Common myeloid progenitor, CD34-positive (primary cell): ENCODE measurements around the gene SH3TC2.
"Not testable (repeated sequence)": the region's sequence is repeated elsewhere in the genome, so short reads cannot be mapped to it uniquely, and the experiment has no call there.

Source experiments
- CTCF ChIA-PET: fragments of 350-600 bp; sonication (Branson Sonifier 250); formaldehyde crosslinking; loops from one replicate; lab custom pipeline; 2021; ENCODE audit warnings: antibody characterized with exemption; lab: Charles Lee
- POLR2A ChIA-PET: fragments of 350-600 bp; sonication (Branson Sonifier 250); formaldehyde crosslinking; loops from one replicate; lab custom pipeline; 2021; ENCODE audit warnings: antibody characterized with exemption; lab: Charles Lee
- DNase-seq, 3 donors: peaks; one replicate each; pipeline versions ENCODE4 v3.0.0 to v3.0.0-alpha.2; 2013
- H3K27ac ChIP-seq, 2 experiments: 1 replicate in 1 of 2; 2 replicates in 1 of 2; pipeline ENCODE4 v1.7.0; 2013; ENCODE audit warnings: inconsistent platforms in 2 of 2, low read length in 2 of 2, mild to moderate bottlenecking in 2 of 2, low read depth in 1 of 2, moderate library complexity in 1 of 2; ENCODE audit not compliant: severe bottlenecking in 2 of 2, insufficient read depth in 1 of 2, poor library complexity in 1 of 2
- H3K27me3 ChIP-seq, 5 experiments: replicated peaks in 2 of 5; 1 replicate in 3 of 5; 2 replicates in 2 of 5; pipeline versions ENCODE4 v1.6.1 to v1.7.0; 2013; ENCODE audit warnings: low read length in 4 of 5, mild to moderate bottlenecking in 2 of 5, moderate library complexity in 2 of 5, inconsistent platforms in 1 of 5; ENCODE audit not compliant: insufficient read depth in 5 of 5, control insufficient read depth in 4 of 5
- H3K36me3 ChIP-seq, 4 experiments: 1 replicate in 2 of 4; 2 replicates in 2 of 4; pipeline versions ENCODE4 v1.6.1 to v1.7.0; 2013; ENCODE audit warnings: low read length in 3 of 4, control low read depth in 1 of 4, mild to moderate bottlenecking in 1 of 4; ENCODE audit not compliant: control insufficient read depth in 4 of 4, insufficient read depth in 4 of 4
- H3K4me1 ChIP-seq, 4 experiments: 1 replicate in 3 of 4; 2 replicates in 1 of 4; pipeline versions ENCODE4 v1.6.1 to v1.7.1; 2013; ENCODE audit warnings: low read length in 3 of 4, mild to moderate bottlenecking in 3 of 4, control low read depth in 1 of 4, inconsistent platforms in 1 of 4, moderate library complexity in 1 of 4; ENCODE audit not compliant: control insufficient read depth in 4 of 4, insufficient read depth in 4 of 4; ENCODE audit errors: control extremely low read depth in 1 of 4
- H3K4me3 ChIP-seq, 7 experiments: 1 replicate in 4 of 7; 2 replicates in 3 of 7; pipeline versions ENCODE4 v1.5.1 to v1.7.0; 2013; ENCODE audit warnings: mild to moderate bottlenecking in 7 of 7, low read length in 6 of 7, moderate library complexity in 6 of 7, inconsistent platforms in 2 of 7, low read depth in 2 of 7, control low read depth in 1 of 7; ENCODE audit not compliant: insufficient read depth in 4 of 7, control insufficient read depth in 1 of 7; ENCODE audit errors: extremely low read depth in 1 of 7
- H3K9me3 ChIP-seq, 5 experiments: 1 replicate in 4 of 5; 2 replicates in 1 of 5; pipeline versions ENCODE4 v1.6.1 to v1.7.1; 2013; ENCODE audit warnings: low read length in 4 of 5, mild to moderate bottlenecking in 2 of 5, inconsistent platforms in 1 of 5, low read depth in 1 of 5, moderate library complexity in 1 of 5; ENCODE audit not compliant: control insufficient read depth in 4 of 5, insufficient read depth in 2 of 5; ENCODE audit errors: control extremely low read depth in 1 of 5
- WGBS: methylation state at CpG from one replicate; pipeline ENCODE4 v1.1.5; 2013; ENCODE audit not compliant: insufficient coverage; 5-methylcytosine and 5-hydroxymethylcytosine counted together

The SH3TC2 gene

DNA sequence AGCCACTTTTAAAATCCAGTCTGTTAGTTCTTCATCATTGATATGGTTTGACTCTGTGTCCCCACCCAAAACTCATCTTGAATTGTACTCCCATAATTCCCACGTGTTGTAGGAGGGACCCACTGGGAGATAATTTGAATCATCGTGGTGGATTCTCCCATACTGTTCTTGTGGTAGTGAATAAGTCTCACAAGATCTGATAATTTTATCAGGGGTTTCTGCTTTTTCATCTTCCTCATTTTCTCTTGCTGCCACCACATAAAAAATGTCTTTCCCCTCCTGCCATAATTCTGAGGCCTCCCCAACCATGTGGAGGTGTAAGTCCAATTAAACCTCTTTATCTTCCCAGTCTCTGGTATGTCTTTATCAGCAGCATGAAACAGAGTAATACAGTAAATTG is 26.9 kb upstream of the SH3TC2 start:
- Histone ChIP-seq H3K4me3 (no peak overlapping the region), H3K9me3 (peaks cover 0 to 3% (median 1%) of the 10 kb centered on the region in 5 experiments), H3K36me3 (no peaks in the 10 kb centered on the region), H3K4me1 (peaks cover 0 to 9% (median 0%) of the 10 kb centered on the region in 4 experiments), H3K27me3 (no peaks in the 10 kb centered on the region), H3K27ac (no peak overlapping the region)
- ChIA-PET POLR2A (no interaction called here), CTCF (no interaction called here)
- no CpG with 5 or more reads among the region's 2 CpGs for WGBS
- DNase-seq: peak in 2 of 3 donors; percentile 69 to 81

DNA sequence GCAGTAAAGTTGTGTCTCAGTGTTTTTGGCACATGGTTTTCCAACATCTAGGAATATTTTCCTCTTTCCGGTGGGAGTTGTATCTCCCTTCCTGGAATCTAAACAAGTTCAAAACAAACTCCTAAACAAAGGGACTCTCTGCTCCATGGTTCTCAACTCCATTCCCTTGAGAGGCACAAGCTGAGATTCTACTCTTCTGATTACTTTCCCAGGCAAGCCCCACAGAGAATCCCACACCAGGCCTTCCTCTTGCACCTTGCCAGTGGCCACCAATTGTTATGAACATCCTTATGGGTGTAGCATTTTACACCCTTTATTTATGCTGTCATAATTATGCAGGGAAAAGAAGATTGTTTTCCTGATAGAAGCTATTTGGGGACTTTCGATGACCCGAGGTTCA is 25.8 kb upstream of the SH3TC2 start:
- WGBS: 100% methylated on average over 3 of the region's 3 CpGs

DNA sequence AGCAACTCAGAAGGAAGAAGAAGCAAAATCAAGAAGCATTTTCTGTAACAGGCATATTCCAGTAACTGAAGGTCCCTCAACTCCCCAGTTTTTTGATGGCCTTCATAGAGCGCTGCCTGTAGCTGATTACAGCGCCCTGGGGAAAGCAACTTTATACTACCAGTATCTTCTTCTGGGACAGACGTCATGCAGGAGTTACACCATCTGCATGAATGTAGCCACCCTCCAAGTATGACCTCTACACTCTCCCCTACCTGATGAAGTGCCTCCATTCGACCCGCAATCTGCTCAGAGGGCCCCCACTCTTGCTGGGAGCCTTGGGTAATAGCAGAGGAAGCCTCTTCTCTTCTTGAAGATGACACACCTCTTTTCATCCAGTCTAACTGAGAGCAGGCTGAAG is 21.0 kb upstream of the SH3TC2 start:
- DNase-seq: no peak
- POLR2A ChIA-PET: no interaction called here
- Histone ChIP-seq H3K36me3 (no peaks in the 10 kb centered on the region), H3K27ac (no peak overlapping the region), H3K27me3 (no peaks in the 10 kb centered on the region), H3K4me3 (no peak overlapping the region), H3K9me3 (peaks cover 0 to 1% (median 0%) of the 10 kb centered on the region in 5 experiments), H3K4me1 (peaks cover 0 to 4% (median 1%) of the 10 kb centered on the region in 4 experiments)
- WGBS: 80% methylated on average over 5 of the region's 5 CpGs
- CTCF ChIA-PET: no interaction called here

More for the DNA sequence above, 25.8 kb upstream of the SH3TC2 start:
- peaks cover 0 to 7% (median 0%) of the 10 kb centered on the region in 4 experiments for H3K4me1 ChIP-seq
- ChIA-PET POLR2A (no interaction called here), CTCF (interaction anchor here (0.8 kb wide), 1 partner anchor 54 kb away, joined by 3 read pairs; no protein-coding TSS in a partner anchor)
- no peak for DNase-seq
- H3K27ac ChIP-seq: no peak overlapping the region
- no peak overlapping the region for H3K4me3 ChIP-seq
- no peaks in the 10 kb centered on the region for H3K27me3 ChIP-seq
- peaks cover 0 to 3% (median 1%) of the 10 kb centered on the region in 5 experiments for H3K9me3 ChIP-seq
- H3K36me3 ChIP-seq: no peaks in the 10 kb centered on the region

DNA sequence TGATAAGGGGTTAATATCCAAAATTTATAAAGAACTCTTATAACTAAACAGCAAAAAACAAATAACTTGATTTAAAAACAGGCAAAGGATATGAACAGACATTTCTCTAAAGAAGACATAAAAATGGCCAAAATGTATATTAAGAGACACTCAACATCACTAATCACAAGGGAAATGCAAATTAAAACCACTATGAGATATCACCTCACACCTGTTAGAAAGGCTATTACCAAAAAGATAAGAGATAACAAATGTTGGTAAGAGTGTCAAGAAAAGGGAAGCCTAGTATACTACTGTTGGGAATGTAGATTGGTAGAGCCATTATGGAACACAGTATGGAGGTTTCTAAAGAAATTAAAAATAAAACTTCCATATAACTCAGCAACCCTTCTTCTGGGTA is 19.4 kb upstream of the SH3TC2 start:
- no peaks in the 10 kb centered on the region for H3K27me3 ChIP-seq
- H3K4me3 ChIP-seq: no peak overlapping the region
- DNase-seq: no peak
- no peak overlapping the region for H3K27ac ChIP-seq
- H3K4me1 ChIP-seq: peaks cover 0 to 4% (median 1%) of the 10 kb centered on the region in 4 experiments
- ChIA-PET CTCF (interaction anchor here (0.7 to 1.6 kb wide), 3 partner anchors 15 to 45 kb away, joined by 3 to 4 read pairs (median 3); no protein-coding TSS in a partner anchor), POLR2A (no interaction called here)
- peaks cover 0 to 1% (median 0%) of the 10 kb centered on the region in 5 experiments for H3K9me3 ChIP-seq
- no peaks in the 10 kb centered on the region for H3K36me3 ChIP-seq

DNA sequence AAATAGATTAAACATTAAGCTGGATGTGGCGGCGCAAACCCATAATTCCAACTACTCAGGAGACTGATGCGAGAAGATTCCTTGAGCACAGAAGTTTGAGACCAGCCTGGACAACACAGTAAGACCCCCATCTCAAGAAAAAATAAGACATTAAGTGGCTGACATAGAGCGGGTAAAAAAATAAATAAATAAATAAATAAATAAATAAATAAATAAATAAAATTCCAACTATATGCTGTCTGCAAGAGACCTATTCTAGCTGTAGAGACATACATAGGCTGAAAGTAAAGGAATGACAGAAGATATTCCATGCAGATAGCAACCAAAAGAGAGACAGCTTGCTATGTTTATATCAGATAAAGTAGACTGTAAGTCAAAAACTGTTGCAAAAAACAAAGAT is 17.4 kb upstream of the SH3TC2 start:
- Histone ChIP-seq H3K36me3 (no peaks in the 10 kb centered on the region), H3K27me3 (no peaks in the 10 kb centered on the region), H3K4me3 (no peak overlapping the region), H3K27ac (peak overlapping the region; percentile 91 to 95), H3K4me1 (peaks cover 0 to 4% (median 2%) of the 10 kb centered on the region in 4 experiments), H3K9me3 (peaks cover 0 to 1% (median 0%) of the 10 kb centered on the region in 5 experiments)
- no peak for DNase-seq
- POLR2A ChIA-PET: interaction anchor here (1.5 kb wide), 1 partner anchor 42 kb away, joined by 3 read pairs; no protein-coding TSS in a partner anchor
- no CpG with 5 or more reads among the region's 4 CpGs for WGBS
- CTCF ChIA-PET: interaction anchor here (1.1 to 2.0 kb wide), 4 partner anchors 9 to 45 kb away, joined by 3 to 8 read pairs (median 4); no protein-coding TSS in a partner anchor

DNA sequence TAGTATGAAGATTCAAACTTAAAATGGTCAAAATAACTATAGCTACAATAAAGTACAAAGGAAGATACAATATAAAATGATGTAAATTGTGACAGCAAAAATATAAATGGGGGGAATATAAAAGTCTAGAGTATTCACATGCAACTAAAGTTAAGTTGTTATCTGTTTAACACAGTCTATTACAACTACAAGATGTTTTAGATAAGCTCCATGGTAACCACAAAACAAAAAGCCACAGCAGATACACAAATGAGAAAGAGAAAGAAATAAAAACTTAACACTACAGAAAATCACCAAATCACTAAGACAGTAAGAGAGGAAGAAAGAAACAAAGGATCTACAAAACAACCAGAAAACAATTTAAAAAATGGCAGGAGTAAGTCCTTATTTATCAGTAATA is 17.0 kb upstream of the SH3TC2 start:
- Histone ChIP-seq H3K4me3 (no peak overlapping the region), H3K36me3 (no peaks in the 10 kb centered on the region), H3K4me1 (peaks cover 0 to 8% (median 5%) of the 10 kb centered on the region in 4 experiments), H3K27me3 (no peaks in the 10 kb centered on the region), H3K27ac (peak overlapping the region; percentile 91 to 95), H3K9me3 (peaks cover 0 to 1% (median 0%) of the 10 kb centered on the region in 5 experiments)
- CTCF ChIA-PET: interaction anchor here (1.1 to 2.0 kb wide), 5 partner anchors 9 to 349 kb away, joined by 3 to 8 read pairs (median 3); no protein-coding TSS in a partner anchor
- DNase-seq: peak; percentile 90 to 96 (median 94)
- POLR2A ChIA-PET: interaction anchor here (1.5 kb wide), 1 partner anchor 41 kb away, joined by 3 read pairs; no protein-coding TSS in a partner anchor

DNA sequence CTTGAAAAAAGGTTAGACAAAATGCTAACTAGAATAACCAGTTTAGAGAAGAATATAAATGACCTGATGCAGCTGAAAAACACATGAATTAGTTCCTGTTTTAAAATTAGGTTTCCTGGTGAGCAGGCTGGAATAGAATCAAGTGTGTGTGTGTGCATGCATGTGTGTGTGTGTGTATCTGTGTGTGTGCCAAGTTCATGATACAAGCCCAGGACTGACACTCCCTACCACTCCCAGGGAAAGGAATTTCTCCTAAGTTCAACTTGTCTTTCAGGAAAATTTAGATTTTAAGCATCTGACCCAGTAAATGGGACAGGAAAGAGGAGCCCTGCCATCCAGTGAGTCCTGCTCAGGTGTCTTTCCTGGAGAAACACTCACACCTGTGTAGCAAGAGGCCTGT is 11.2 kb upstream of the SH3TC2 start:
- H3K27me3 ChIP-seq, H3K27ac ChIP-seq, H3K9me3 ChIP-seq, POLR2A ChIA-PET, H3K4me3 ChIP-seq, H3K36me3 ChIP-seq: not testable (repeated sequence)
- CTCF ChIA-PET: interaction anchor here (1.5 kb wide), 1 partner anchor 38 kb away, joined by 4 read pairs; no protein-coding TSS in a partner anchor
- peaks cover 4 to 28% (median 22%) of the 10 kb centered on the region in 4 experiments for H3K4me1 ChIP-seq
- peak in 2 of 3 donors; percentile 61 to 74 for DNase-seq
